GM12878 (cell line): Measurements from ENCODE around the gene ERC2. TPM values are rescaled to one million over a fixed set of nuclear protein-coding genes. Genes with fewer than 3 reads are reported as not detected.

ENCODE experiments used
- ATAC-seq: fragments of 200-7000 bp; cut with Tn5 transposase; 3 replicates; pipeline ENCODE4 v1.9.1; 2020; ENCODE audit warnings: mild to moderate bottlenecking, moderate library complexity
- BruUV-seq: library from RNA; stranded (reverse); fragments of 400-500 nt; replicated peaks from 2 replicates; lab custom pipeline; 2021; lab: Mats Ljungman, UMichigan
- CTCF ChIA-PET: fragments of 300-600 bp; sonication (Branson Sonifier 250); formaldehyde crosslinking; extraction: SDS; loops from one replicate; lab custom pipeline; 2021; ENCODE audit warnings: inconsistent platforms; lab: Yijun Ruan, JAX
- POLR2A ChIA-PET: fragments of 350-600 bp; formaldehyde crosslinking; extraction: SDS; loops from one replicate; lab custom pipeline; 2021; ENCODE audit warnings: inconsistent platforms; lab: Charles Lee
- RAD21 ChIA-PET: fragments of 300-600 bp; sonication (Branson Sonifier 250); formaldehyde crosslinking; loops from one replicate; lab custom pipeline; 2023; ENCODE audit warnings: antibody characterized with exemption; ENCODE audit not compliant: unreplicated experiment; lab: Charles Lee
- SMC1A ChIA-PET: fragments of 300-600 bp; sonication (Branson Sonifier 250); formaldehyde crosslinking; loops from one replicate; lab custom pipeline; 2023; ENCODE audit not compliant: unreplicated experiment, uncharacterized antibody; lab: Charles Lee
- DNase-seq: peaks from one replicate; pipeline ENCODE4 v3.0.0-alpha.2; 2011; ENCODE audit warnings: low read depth, low spot score
- FAIRE-seq: peaks from 3 replicates; lab custom pipeline; 2011; peaks lifted over from hg19 to GRCh38; lab: Jason Lieb, UNC
- H2AFZ ChIP-seq: 2 replicates; pipeline ENCODE4 v1.6.0; 2011; ENCODE audit warnings: low read depth, low read length, control low read depth; ENCODE audit not compliant: control insufficient read depth
- H3K27ac ChIP-seq: 2 replicates; pipeline ENCODE4 v1.5.1; 2011; ENCODE audit warnings: control low read depth; ENCODE audit not compliant: control insufficient read depth, insufficient read depth
- H3K27me3 ChIP-seq, 2 experiments: replicated peaks in 1 of 2; 2 replicates each; pipeline versions ENCODE4 v1.6.0 to v1.6.1; 2011; ENCODE audit warnings: low read length in 1 of 2; ENCODE audit not compliant: control insufficient read depth in 2 of 2, insufficient read depth in 2 of 2
- H3K36me3 ChIP-seq, 2 experiments: 2 replicates each; pipeline ENCODE4 v1.5.1; 2011; ENCODE audit warnings: low read length in 1 of 2; ENCODE audit not compliant: control insufficient read depth in 2 of 2, insufficient read depth in 2 of 2
- H3K4me1 ChIP-seq: 2 replicates; pipeline ENCODE4 v1.6.1; 2011; ENCODE audit warnings: mild to moderate bottlenecking, low read length, moderate library complexity, mixed read lengths; ENCODE audit not compliant: control insufficient read depth, insufficient read depth
- H3K4me2 ChIP-seq: 2 replicates; pipeline ENCODE4 v1.6.0; 2011; ENCODE audit warnings: control low read depth; ENCODE audit not compliant: control insufficient read depth, insufficient read depth
- H3K4me3 ChIP-seq: fragments of 200-600 bp; sonication (generic); 2 replicates; pipeline ENCODE4 v1.5.1; 2016
- H3K79me2 ChIP-seq: 2 replicates; pipeline ENCODE4 v1.6.0; 2011; ENCODE audit warnings: low read length; ENCODE audit not compliant: control insufficient read depth, insufficient read depth
- H3K9ac ChIP-seq: 2 replicates; pipeline ENCODE4 v1.8.0; 2011; ENCODE audit warnings: low read length, control low read depth, mixed read lengths; ENCODE audit not compliant: control insufficient read depth, insufficient read depth
- H3K9me3 ChIP-seq: replicated peaks from 3 replicates; pipeline ENCODE4 v1.5.1; 2011; ENCODE audit warnings: mild to moderate bottlenecking, low read length; ENCODE audit not compliant: control insufficient read depth, insufficient read depth
- H4K20me1 ChIP-seq: 2 replicates; pipeline ENCODE4 v1.6.0; 2011; ENCODE audit not compliant: control insufficient read depth, insufficient read depth
- ASH2L ChIP-seq: fragments of 300-600, 200-600 bp; sonication (generic); IDR thresholded peaks from 2 replicates; pipeline ENCODE4 v1.6.1; 2017; ENCODE audit warnings: low read depth, mild to moderate bottlenecking, borderline replicate concordance
- ATF7 ChIP-seq: fragments of 450-650 bp; IDR thresholded peaks from 2 replicates; pipeline ENCODE4 v1.6.1; 2016; ENCODE audit warnings: low read depth, mild to moderate bottlenecking
- CEBPB ChIP-seq, 2 experiments: fragments of 150-350 bp in 1 of 2; IDR thresholded peaks; 2 replicates each; pipeline ENCODE4 v1.6.1; 2012 to 2014; ENCODE audit warnings: low read depth in 2 of 2, low read length in 2 of 2, borderline replicate concordance in 1 of 2, inconsistent platforms in 1 of 2
- CHD4 ChIP-seq: fragments of 200-600 bp; sonication (generic); IDR thresholded peaks from 2 replicates; pipeline ENCODE4 v1.6.1; 2016; ENCODE audit warnings: mild to moderate bottlenecking
- GABPA ChIP-seq: IDR thresholded peaks from 2 replicates; pipeline ENCODE4 v1.6.1; 2014; ENCODE audit warnings: antibody characterized with exemption, low read depth, mild to moderate bottlenecking, inconsistent platforms
- MTA2 ChIP-seq: fragments of 450-650 bp; IDR thresholded peaks from 2 replicates; pipeline ENCODE4 v1.6.1; 2016; ENCODE audit warnings: low read depth, mild to moderate bottlenecking, moderate library complexity
- NR2F1 ChIP-seq: fragments of 450-650 bp; conservative IDR thresholded peaks from 2 replicates; pipeline ENCODE4 v1.6.1; 2017; ENCODE audit warnings: mild to moderate bottlenecking
- RCOR1 ChIP-seq: conservative IDR thresholded peaks from 2 replicates; pipeline ENCODE4 v1.6.1; 2012; ENCODE audit warnings: low read depth, low read length, improper control_type of control experiment
- SIN3A ChIP-seq: IDR thresholded peaks from 2 replicates; pipeline ENCODE4 v1.6.1; 2012; ENCODE audit warnings: low read depth, low read length, improper control_type of control experiment
- STAT1 ChIP-seq: fragments of 450-650 bp; conservative IDR thresholded peaks from 2 replicates; pipeline ENCODE4 v1.6.1; 2014; ENCODE audit warnings: antibody characterized with exemption, mild to moderate bottlenecking
- ZNF622 ChIP-seq: fragments of 450-650 bp; IDR thresholded peaks from 2 replicates; pipeline ENCODE4 v1.6.1; 2017; ENCODE audit warnings: mild to moderate bottlenecking, inconsistent platforms
- WGBS: methylation state at CpG from one replicate; pipeline ENCODE4 v1.1.6; 2016; ENCODE audit warnings: low lambda C conversion rate; ENCODE audit not compliant: insufficient replicate concordance, insufficient coverage; ENCODE audit errors: missing lambda C conversion rate; 5-methylcytosine and 5-hydroxymethylcytosine counted together
- in situ Hi-C: fragments of 300-500 bp; cut with MboI; formaldehyde crosslinking; loops from 9 replicates; pipeline ENCODE4 v1.14.3; 2018; ENCODE audit warnings: mixed read lengths
- intact Hi-C: fragments of 100-400 bp; cut with micrococcal nuclease; formaldehyde crosslinking; loops from one replicate; pipeline ENCODE4 v1.14.2; 2022; ENCODE audit not compliant: unreplicated experiment
- polyA plus RNA-seq, 11 experiments: library from polyadenylated mRNA; depleted of rRNA in 4 of 11; unstranded in 6 of 11; stranded (reverse) in 5 of 11; fragments of >200 nt; fragmentation: Nextera tagmentation in 4 of 11; fragmentation: Illumina TruSeq in 1 of 11; extraction: Ambion mirVana in 4 of 11; extraction: Trizol in 1 of 11; gene quantifications; 1 replicate in 1 of 11; 2 replicates in 10 of 11; pipeline versions ENCODE4 v1.2.1 to v1.2.3, GENCODE V29; 2011 to 2016; ENCODE audit warnings: inconsistent platforms in 2 of 11, missing spikeins in 2 of 11, low read depth in 1 of 11
- total RNA-seq, 4 experiments: library from RNA; depleted of rRNA in 3 of 4; stranded (reverse); fragments of >200 nt in 3 of 4; fragmentation: Illumina TruSeq in 1 of 4; extraction: Trizol in 1 of 4; gene quantifications; 2 replicates each; pipeline versions ENCODE4 v1.2.1 to v1.2.3, GENCODE V29; 2013 to 2021
- TF ChIP-seq, protein P1 (sequence below): IDR thresholded peaks from 2 replicates; pipeline ENCODE4 v1.6.1; 2012; ENCODE audit warnings: low read depth, low read length, improper control_type of control experiment

ERC2 gene
- total and polyA plus RNA-seq, 10 of the 15 experiments (the other 5 are each of a cell fraction or from before 2014, with no cell fraction given), result 0.06 to 1.4 (median 0.12) TPM; not detected in 3

DNA sequence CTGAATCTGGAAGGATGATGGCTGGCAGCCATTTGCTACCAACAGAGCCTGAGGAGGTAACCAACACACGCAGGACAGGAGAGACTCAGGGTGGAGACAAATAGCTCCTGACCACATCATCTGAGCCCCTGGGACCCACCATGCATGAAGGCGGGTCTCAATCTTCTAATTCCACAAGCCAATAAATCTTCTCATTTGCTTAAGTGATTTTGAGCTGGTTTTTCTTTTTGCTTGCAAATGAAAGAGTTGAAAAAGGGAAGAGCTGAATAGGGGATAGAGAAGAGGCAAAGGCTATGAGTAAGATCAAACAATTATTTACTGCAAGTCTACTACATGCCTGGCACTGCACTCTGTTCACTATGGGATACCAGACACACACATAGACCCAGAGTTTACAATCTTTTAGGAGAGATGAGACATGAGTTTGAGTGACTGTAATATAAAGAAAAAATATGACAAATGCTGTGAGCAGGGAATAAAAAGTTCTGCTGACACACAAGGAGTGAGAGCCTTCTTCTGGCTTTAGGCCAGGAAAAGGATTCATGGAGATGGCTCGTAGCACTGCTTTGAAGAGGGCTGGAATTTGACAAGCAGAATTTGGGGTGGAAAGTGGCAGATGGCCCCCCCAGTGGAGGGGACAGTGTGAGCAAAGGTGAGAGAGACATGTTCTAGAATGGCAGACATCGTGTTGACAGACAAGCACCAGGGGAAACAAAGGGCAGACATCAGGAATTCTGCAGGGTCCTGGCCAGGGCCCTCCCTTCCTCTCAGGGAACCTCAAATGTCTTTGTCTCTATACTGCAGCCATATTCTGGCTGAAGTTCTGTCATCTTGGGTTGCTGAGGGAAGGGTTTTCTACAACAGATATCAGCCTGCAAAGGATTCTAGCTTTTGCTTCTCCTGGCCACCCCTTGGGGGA is 911.4 kb downstream of the ERC2 start:
- intact Hi-C loops (no loop called here), in situ Hi-C loops (no loop called here)
- Histone ChIP-seq H3K4me1 (no peaks in the 10 kb centered on the region), H3K9me3 (no peaks in the 10 kb centered on the region), H3K4me3 (no peak overlapping the region), H3K4me2 (no peak overlapping the region), H3K79me2 (no peaks in the 10 kb centered on the region), H3K9ac (no peak overlapping the region), H3K36me3 (no peaks in the 10 kb centered on the region), H4K20me1 (no peaks in the 10 kb centered on the region), H3K27ac (no peak overlapping the region), H3K27me3 (no peaks in the 10 kb centered on the region), H2AFZ (no peak overlapping the region; the same call in 1 of the 2 replicates)
- WGBS, result 13% methylated on average over 4 of the region's 4 CpGs
- RAD21 ChIA-PET, result no interaction called here
- no TSS peak for BruUV-seq
- SMC1A ChIA-PET, result interaction anchor here (0.8 to 1.5 kb wide), 5 partner anchors 8 to 120 kb away, joined by 3 to 5 read pairs (median 3); no protein-coding TSS in a partner anchor
- CTCF ChIA-PET, result no interaction called here
- POLR2A ChIA-PET, result no interaction called here
- FAIRE-seq, result no peak
- TF ChIP-seq ATF7, result no peak
- TF ChIP-seq CEBPB (IDR thresholded peaks at IDR 0.05; ENCODE audit: borderline replicate concordance in 1 of 2, low read depth in 2 of 2, low read length in 2 of 2), result no peak
- TF ChIP-seq ASH2L, result no peak
- no peak for TF ChIP-seq MTA2
- TF ChIP-seq, protein P1, sequence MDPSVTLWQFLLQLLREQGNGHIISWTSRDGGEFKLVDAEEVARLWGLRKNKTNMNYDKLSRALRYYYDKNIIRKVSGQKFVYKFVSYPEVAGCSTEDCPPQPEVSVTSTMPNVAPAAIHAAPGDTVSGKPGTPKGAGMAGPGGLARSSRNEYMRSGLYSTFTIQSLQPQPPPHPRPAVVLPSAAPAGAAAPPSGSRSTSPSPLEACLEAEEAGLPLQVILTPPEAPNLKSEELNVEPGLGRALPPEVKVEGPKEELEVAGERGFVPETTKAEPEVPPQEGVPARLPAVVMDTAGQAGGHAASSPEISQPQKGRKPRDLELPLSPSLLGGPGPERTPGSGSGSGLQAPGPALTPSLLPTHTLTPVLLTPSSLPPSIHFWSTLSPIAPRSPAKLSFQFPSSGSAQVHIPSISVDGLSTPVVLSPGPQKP, result no peak
- TF ChIP-seq SIN3A, result no peak
- no peak for TF ChIP-seq STAT1
- TF ChIP-seq ZNF622, result no peak
- TF ChIP-seq GABPA, result no peak
- no peak for TF ChIP-seq NR2F1
- TF ChIP-seq RCOR1, result no peak
- TF ChIP-seq CHD4, result no peak
- DNase-seq, result no peak
- no peak for ATAC-seq
